ENCODE results near the gene C14orf180. TPM values are rescaled to one million over a fixed set of nuclear protein-coding genes. Genes with fewer than 3 reads are reported as not detected.

C14orf180 gene
- total RNA-seq, 1 donor from 2014 or later = not detected

GRCh38 chr14:104593710-104594136 is 14.2 kb downstream of the C14orf180 start:
- no peak for DNase-seq (ENCODE audit: low read depth in 2 of 2)

- DNase-seq (ENCODE audit: low read depth in 2 of 2) = no peak
Measured at GRCh38 chr14:104594310-104595046, 14.9 kb downstream of the C14orf180 start.

- no peak for DNase-seq (ENCODE audit: low read depth in 2 of 2)
Measured at GRCh38 chr14:104595116-104595675, 15.6 kb downstream of the C14orf180 start.

GRCh38 chr14:104595911-104596450 is 16.4 kb downstream of the C14orf180 start:
- no peak for DNase-seq (ENCODE audit: low read depth in 2 of 2)

- no peak for DNase-seq (ENCODE audit: low read depth in 2 of 2)
Measured at GRCh38 chr14:104596451-104596918, 16.9 kb downstream of the C14orf180 start.

- DNase-seq (ENCODE audit: low read depth in 2 of 2) = no peak
Measured at GRCh38 chr14:104596927-104597351, 17.4 kb downstream of the C14orf180 start.

- no peak for DNase-seq (ENCODE audit: low read depth in 2 of 2)
Measured at GRCh38 chr14:104597576-104597975, 18.0 kb downstream of the C14orf180 start.

- DNase-seq (ENCODE audit: low read depth in 2 of 2) = no peak
Measured at GRCh38 chr14:104598039-104598909, 18.7 kb downstream of the C14orf180 start.

- no peak for DNase-seq (ENCODE audit: low read depth in 2 of 2)
Measured at GRCh38 chr14:104598910-104599273, 19.3 kb downstream of the C14orf180 start.

GRCh38 chr14:104599446-104599845 is 19.9 kb downstream of the C14orf180 start:
- no peak for DNase-seq (ENCODE audit: low read depth in 2 of 2)

- no peak for DNase-seq (ENCODE audit: low read depth in 2 of 2)
Measured at GRCh38 chr14:104600141-104600643, 20.6 kb downstream of the C14orf180 start.

- DNase-seq (ENCODE audit: low read depth in 2 of 2) = no peak
Measured at GRCh38 chr14:104600805-104601204, 21.2 kb downstream of the C14orf180 start.

GRCh38 chr14:104601786-104602185 is 22.2 kb downstream of the C14orf180 start:
- DNase-seq (ENCODE audit: low read depth in 2 of 2) = no peak

GRCh38 chr14:104602315-104602932 is 22.9 kb downstream of the C14orf180 start:
- no peak for DNase-seq (ENCODE audit: low read depth in 2 of 2)

- no peak for DNase-seq (ENCODE audit: low read depth in 2 of 2)
Measured at GRCh38 chr14:104602933-104603325, 23.4 kb downstream of the C14orf180 start.

- DNase-seq (ENCODE audit: low read depth in 2 of 2) = no peak
Measured at GRCh38 chr14:104603711-104604401, 24.3 kb downstream of the C14orf180 start.

- peak in 1 of 2 donors; percentile 50 for DNase-seq (ENCODE audit: low read depth in 2 of 2)
Measured at GRCh38 chr14:104604458-104605449, 25.2 kb downstream of the C14orf180 start, which contains the start of gene TMEM179. TSS of gene TMEM179 (minus strand) at chr14:104604772. CDS start at chr14:104604741, 31 bp downstream.

GRCh38 chr14:104609666-104610065 is 30.1 kb downstream of the C14orf180 start:
- DNase-seq (ENCODE audit: low read depth in 2 of 2) = no peak

- DNase-seq (ENCODE audit: low read depth in 2 of 2) = no peak
Measured at GRCh38 chr14:104610749-104611310, 31.3 kb downstream of the C14orf180 start.
